Natural killer cell (primary cell): Measurements from ENCODE around the gene KREMEN2. TPM values are rescaled to one million over a fixed set of nuclear protein-coding genes. Genes with fewer than 3 reads are reported as not detected.

Source experiments
- ATAC-seq, 3 donors: fragments of 150-1000 bp in 2 of 3; fragments of 200-7000 bp in 1 of 3; cut with Tn5 transposase; 1 replicate in 1 of 3; 2 replicates in 2 of 3; pipeline ENCODE4 v1.10.0; 2021; ENCODE audit warnings: mild to moderate bottlenecking in 2 of 3, moderate library complexity in 2 of 3
- DNase-seq, 2 donors: peaks; one replicate each; pipeline versions ENCODE4 v3.0.0 to v3.0.0-alpha.2; 2013 to 2021; ENCODE audit warnings: mixed read lengths in 1 of 2
- H3K27ac ChIP-seq: one replicate; pipeline ENCODE4 v1.5.1; 2013; ENCODE audit warnings: mild to moderate bottlenecking, low read length
- H3K27me3 ChIP-seq: one replicate; pipeline ENCODE4 v1.6.1; 2013; ENCODE audit warnings: low read length; ENCODE audit not compliant: control insufficient read depth, insufficient read depth
- H3K36me3 ChIP-seq: one replicate; pipeline ENCODE4 v1.6.1; 2013; ENCODE audit warnings: low read length; ENCODE audit not compliant: control insufficient read depth, insufficient read depth
- H3K4me1 ChIP-seq: one replicate; pipeline ENCODE4 v1.6.1; 2013; ENCODE audit warnings: low read length; ENCODE audit not compliant: control insufficient read depth, insufficient read depth
- H3K4me3 ChIP-seq: one replicate; pipeline ENCODE4 v1.5.1; 2013; ENCODE audit warnings: low read length
- H3K9me3 ChIP-seq: one replicate; pipeline ENCODE4 v1.6.1; 2013; ENCODE audit warnings: low read length; ENCODE audit not compliant: control insufficient read depth, insufficient read depth
- H3K27ac Mint-ChIP-seq, 2 donors: one replicate each; pipeline ENCODE4 v1.8.0; 2022; ENCODE audit warnings: mild to moderate bottlenecking in 2 of 2, mixed read lengths in 2 of 2, moderate library complexity in 1 of 2
- H3K27me3 Mint-ChIP-seq, 2 donors: one replicate each; pipeline ENCODE4 v1.8.0; 2022; ENCODE audit warnings: low read depth in 2 of 2, mixed read lengths in 2 of 2
- H3K36me3 Mint-ChIP-seq: one replicate; pipeline ENCODE4 v1.8.0; 2022; ENCODE audit warnings: mixed read lengths
- H3K4me1 Mint-ChIP-seq, 2 donors: one replicate each; pipeline ENCODE4 v1.8.0; 2022; ENCODE audit warnings: mixed read lengths in 2 of 2
- H3K4me3 Mint-ChIP-seq: one replicate; pipeline ENCODE4 v1.8.0; 2022; ENCODE audit warnings: mild to moderate bottlenecking, moderate library complexity, mixed read lengths
- H3K9me3 Mint-ChIP-seq, 2 donors: one replicate each; pipeline ENCODE4 v1.8.0; 2022; ENCODE audit warnings: mixed read lengths in 2 of 2
- WGBS: methylation state at CpG from one replicate; pipeline ENCODE4 v1.1.7; 2013; ENCODE audit warnings: missing lambda C conversion rate; ENCODE audit not compliant: insufficient coverage; 5-methylcytosine and 5-hydroxymethylcytosine counted together
- intact Hi-C: fragments of 100-400 bp; cut with micrococcal nuclease; formaldehyde crosslinking; loops from one replicate; pipeline ENCODE4 v1.14.2; 2022
- total RNA-seq, 4 donors: library from RNA; stranded (reverse); fragments of 120-200 nt in 1 of 4; gene quantifications; one replicate each; pipeline versions ENCODE4 v1.2.3 to v1.2.4, GENCODE V29; 2013 to 2022
- TF ChIP-seq, protein P1 (sequence below): fragments of 200-600 bp; IDR thresholded peaks from one replicate; pipeline ENCODE4 v1.8.0; 2022; ENCODE audit warnings: antibody characterized with exemption

KREMEN2 gene
- total RNA-seq, 3 donors from 2014 or later (not counting 1 experiment from before 2014, with no cell fraction given) = 0.16 TPM; not detected in 2

DNA sequence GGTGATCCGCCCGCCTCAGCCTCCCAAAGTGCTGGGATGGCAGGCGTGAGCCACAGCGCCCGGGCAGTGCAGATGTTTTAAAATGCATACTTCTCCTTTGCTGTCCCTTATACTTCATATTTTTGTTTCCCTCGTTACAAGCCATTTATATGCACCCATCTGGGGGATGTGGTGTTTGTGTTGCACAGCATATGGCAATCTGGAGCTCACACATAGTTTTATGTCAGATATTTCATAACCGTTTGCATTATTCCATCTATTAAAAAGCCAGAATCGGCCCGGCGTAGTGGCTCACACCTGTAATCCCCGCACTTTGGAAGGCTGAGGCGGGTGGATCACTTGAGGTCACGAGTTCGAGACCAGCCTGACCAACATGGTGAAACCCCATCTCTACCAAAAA is 40.6 kb upstream of the KREMEN2 start:
- Mint-ChIP-seq H3K9me3 (no peaks in the 10 kb centered on the region), H3K27ac (no peak overlapping the region), H3K36me3 (no peaks in the 10 kb centered on the region), H3K4me1 (peaks cover 16 to 21% of the 10 kb centered on the region in 2 donors), H3K4me3 (no peak overlapping the region), H3K27me3 (no peaks in the 10 kb centered on the region)
- H3K4me1 ChIP-seq = peaks cover 9% of the 10 kb centered on the region
- no peak overlapping the region for H3K27ac ChIP-seq
- no peak overlapping the region for H3K4me3 ChIP-seq
- H3K36me3 ChIP-seq = peaks cover 6% of the 10 kb centered on the region
- DNase-seq = no peak
- intact Hi-C loops = no loop called here
- 96% methylated on average over 13 of the region's 14 CpGs for WGBS
- TF ChIP-seq, protein P1, sequence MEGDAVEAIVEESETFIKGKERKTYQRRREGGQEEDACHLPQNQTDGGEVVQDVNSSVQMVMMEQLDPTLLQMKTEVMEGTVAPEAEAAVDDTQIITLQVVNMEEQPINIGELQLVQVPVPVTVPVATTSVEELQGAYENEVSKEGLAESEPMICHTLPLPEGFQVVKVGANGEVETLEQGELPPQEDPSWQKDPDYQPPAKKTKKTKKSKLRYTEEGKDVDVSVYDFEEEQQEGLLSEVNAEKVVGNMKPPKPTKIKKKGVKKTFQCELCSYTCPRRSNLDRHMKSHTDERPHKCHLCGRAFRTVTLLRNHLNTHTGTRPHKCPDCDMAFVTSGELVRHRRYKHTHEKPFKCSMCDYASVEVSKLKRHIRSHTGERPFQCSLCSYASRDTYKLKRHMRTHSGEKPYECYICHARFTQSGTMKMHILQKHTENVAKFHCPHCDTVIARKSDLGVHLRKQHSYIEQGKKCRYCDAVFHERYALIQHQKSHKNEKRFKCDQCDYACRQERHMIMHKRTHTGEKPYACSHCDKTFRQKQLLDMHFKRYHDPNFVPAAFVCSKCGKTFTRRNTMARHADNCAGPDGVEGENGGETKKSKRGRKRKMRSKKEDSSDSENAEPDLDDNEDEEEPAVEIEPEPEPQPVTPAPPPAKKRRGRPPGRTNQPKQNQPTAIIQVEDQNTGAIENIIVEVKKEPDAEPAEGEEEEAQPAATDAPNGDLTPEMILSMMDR = no peak
- no peak for ATAC-seq
- no peaks in the 10 kb centered on the region for H3K27me3 ChIP-seq
- H3K9me3 ChIP-seq = no peaks in the 10 kb centered on the region

DNA sequence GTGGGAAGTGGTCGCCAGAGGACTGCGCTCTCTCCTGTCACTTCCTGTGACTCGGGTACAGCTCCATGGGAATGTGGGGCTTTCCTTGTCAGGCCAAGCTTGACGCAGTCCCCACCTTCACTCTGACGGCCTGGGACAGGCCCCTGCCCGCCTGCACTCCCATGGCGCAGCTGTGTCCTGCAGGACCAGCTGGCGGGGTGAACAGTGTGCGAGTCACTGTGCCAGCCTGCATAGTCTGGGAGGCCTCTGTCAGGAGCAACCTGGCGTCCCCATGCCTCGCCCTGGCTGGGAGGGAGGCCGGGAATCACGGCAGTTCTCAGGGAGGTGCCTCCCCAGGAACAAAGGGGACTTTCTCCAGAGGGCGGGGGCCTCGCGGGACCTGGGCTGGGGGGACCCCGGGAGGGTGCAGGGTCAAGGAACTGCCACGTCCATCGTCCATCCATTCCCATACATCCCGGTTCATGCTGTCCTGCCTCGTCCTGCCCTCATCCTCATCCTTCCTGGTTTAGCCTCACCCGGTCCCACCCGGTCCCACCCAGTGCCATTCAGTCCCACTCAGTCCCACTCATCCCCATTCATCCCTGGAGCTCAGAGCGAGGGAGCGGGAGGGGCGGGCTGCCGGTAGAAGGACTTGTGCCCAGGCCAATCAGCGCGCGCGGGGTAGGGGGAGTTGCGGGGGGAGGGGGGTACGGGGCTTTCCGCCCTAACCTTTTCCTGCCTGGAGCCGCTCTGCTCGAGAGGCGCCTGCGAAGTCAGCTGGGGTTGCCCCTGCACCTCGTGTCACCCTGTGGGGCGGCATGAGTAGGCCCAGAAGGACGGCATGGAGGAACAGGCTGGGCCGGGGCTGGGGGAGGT is 38.9 kb upstream of the KREMEN2 start:
- Mint-ChIP-seq H3K27me3 (no peaks in the 10 kb centered on the region), H3K27ac (no peak overlapping the region), H3K36me3 (no peaks in the 10 kb centered on the region), H3K4me1 (peaks cover 9 to 16% of the 10 kb centered on the region in 2 donors), H3K4me3 (no peak overlapping the region), H3K9me3 (no peaks in the 10 kb centered on the region)
- Histone ChIP-seq H3K27ac (no peak overlapping the region), H3K27me3 (no peaks in the 10 kb centered on the region), H3K4me1 (peaks cover 7% of the 10 kb centered on the region), H3K9me3 (no peaks in the 10 kb centered on the region), H3K36me3 (peaks cover 12% of the 10 kb centered on the region), H3K4me3 (no peak overlapping the region)
- WGBS = 83% methylated on average over 41 of the region's 42 CpGs
- no peak for DNase-seq
- intact Hi-C loops = no loop called here
- TF ChIP-seq, protein P1 = no peak
- no peak for ATAC-seq

- 83% methylated on average over 9 of the region's 9 CpGs for WGBS
- no peak for ATAC-seq
- intact Hi-C loops = loop anchor here (2.0 kb wide), 3 partner anchors 21 to 57 kb away; partner anchors contain the start of gene FLYWCH2
- H3K4me1 ChIP-seq = peaks cover 7% of the 10 kb centered on the region
- H3K4me1 Mint-ChIP-seq = peaks cover 9 to 16% of the 10 kb centered on the region in 2 donors
- peak overlapping the region in 1 of 2 donors; percentile 46 for H3K27ac Mint-ChIP-seq
- H3K27me3 Mint-ChIP-seq = no peaks in the 10 kb centered on the region
- H3K27me3 ChIP-seq = no peaks in the 10 kb centered on the region
- no peak for DNase-seq
- no peaks in the 10 kb centered on the region for H3K36me3 Mint-ChIP-seq
- H3K27ac ChIP-seq = no peak overlapping the region
- peaks cover 16% of the 10 kb centered on the region for H3K36me3 ChIP-seq
- no peaks in the 10 kb centered on the region for H3K9me3 ChIP-seq
- H3K9me3 Mint-ChIP-seq = no peaks in the 10 kb centered on the region
- TF ChIP-seq, protein P1 = no peak
- no peak overlapping the region for H3K4me3 Mint-ChIP-seq
- no peak overlapping the region for H3K4me3 ChIP-seq
These were observed 38.0 kb upstream of the KREMEN2 start for GRCh38 chr16:2925951-2926649.
